ENCODE measurements around the gene CARHSP1. TPM values are rescaled to one million over a fixed set of nuclear protein-coding genes. Genes with fewer than 3 reads are reported as not detected.

Gene CARHSP1
- total RNA-seq, 1 experiment from 2014 or later = 182 TPM

DNA sequence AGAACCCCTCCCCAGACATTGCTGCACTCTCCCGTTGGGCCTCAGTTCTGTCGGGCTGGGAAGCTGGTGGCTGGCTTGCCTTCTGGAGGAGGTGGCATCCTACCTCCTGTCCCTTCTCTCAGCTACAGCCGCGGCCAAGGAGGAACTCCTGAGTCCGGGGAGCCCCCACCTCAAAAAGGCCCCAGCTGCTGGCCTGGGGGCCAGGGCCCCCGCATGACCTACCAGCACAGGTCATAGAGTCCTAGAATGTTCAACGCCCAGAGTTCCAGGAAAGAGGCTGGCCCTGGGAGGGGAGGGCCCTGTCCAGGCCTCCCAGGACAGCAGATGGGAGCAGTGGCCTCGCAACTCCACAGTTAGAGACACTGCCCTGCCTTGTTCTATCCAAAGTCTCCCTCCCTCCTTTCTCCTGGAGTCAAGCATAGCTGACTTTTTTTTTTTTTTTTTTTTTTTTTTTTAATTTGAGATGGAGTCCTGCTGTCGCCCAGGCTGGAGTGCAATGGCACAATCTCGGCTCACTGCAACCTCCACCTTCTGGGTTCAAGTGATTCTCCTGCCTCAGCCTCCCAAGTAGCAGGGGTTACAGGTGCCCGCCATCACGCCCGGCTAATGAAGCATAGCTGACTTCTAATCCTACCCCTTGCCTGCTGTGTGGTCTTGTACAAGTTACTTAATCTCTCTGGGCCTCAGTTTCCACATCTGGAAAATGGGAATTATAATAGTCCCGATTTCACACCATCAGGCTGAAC, 7.1 kb downstream of the CARHSP1 start:
- H3K36me3 ChIP-seq = peaks cover 73% of the 10 kb centered on the region
- no peak for DNase-seq (ENCODE audit: low read depth in 1 of 2, low spot score in 2 of 2)
- H3K4me3 ChIP-seq = no peak overlapping the region
- H3K4me1 ChIP-seq (replicated peaks) = peaks cover 15% of the 10 kb centered on the region
- no peaks in the 10 kb centered on the region for H3K9me3 ChIP-seq (replicated peaks)
- H3K27me3 ChIP-seq (replicated peaks) = no peaks in the 10 kb centered on the region
- no peak overlapping the region for H3K27ac ChIP-seq

- no peak overlapping the region for H3K27ac ChIP-seq
- peaks cover 75% of the 10 kb centered on the region for H3K36me3 ChIP-seq
- DNase-seq (ENCODE audit: low read depth in 1 of 2, low spot score in 2 of 2) = no peak
- no peaks in the 10 kb centered on the region for H3K9me3 ChIP-seq (replicated peaks)
- no peaks in the 10 kb centered on the region for H3K27me3 ChIP-seq (replicated peaks)
- no peak overlapping the region for H3K4me3 ChIP-seq
- H3K4me1 ChIP-seq (replicated peaks) = peaks cover 14% of the 10 kb centered on the region
Observed at GRCh38 chr16:8859913-8860881, 8.6 kb downstream of the CARHSP1 start.

- Histone ChIP-seq H3K27me3 (replicated peaks) (no peaks in the 10 kb centered on the region), H3K4me1 (replicated peaks) (peaks cover 7% of the 10 kb centered on the region), H3K9me3 (replicated peaks) (no peaks in the 10 kb centered on the region), H3K27ac (no peak overlapping the region), H3K36me3 (peaks cover 75% of the 10 kb centered on the region), H3K4me3 (no peak overlapping the region)
- no peak for DNase-seq (ENCODE audit: low read depth in 1 of 2, low spot score in 2 of 2)
Observed at GRCh38 chr16:8858994-8859912, 9.6 kb downstream of the CARHSP1 start.

GRCh38 chr16:8855972-8856371, 12.8 kb downstream of the CARHSP1 start:
- H3K36me3 ChIP-seq = peaks cover 89% of the 10 kb centered on the region
- no peaks in the 10 kb centered on the region for H3K27me3 ChIP-seq (replicated peaks)
- DNase-seq (ENCODE audit: low read depth in 1 of 2, low spot score in 2 of 2) = no peak
- H3K4me3 ChIP-seq = no peak overlapping the region
- H3K27ac ChIP-seq = no peak overlapping the region
- peaks cover under 1% of the 10 kb centered on the region for H3K4me1 ChIP-seq (replicated peaks)
- H3K9me3 ChIP-seq (replicated peaks) = no peaks in the 10 kb centered on the region

DNA sequence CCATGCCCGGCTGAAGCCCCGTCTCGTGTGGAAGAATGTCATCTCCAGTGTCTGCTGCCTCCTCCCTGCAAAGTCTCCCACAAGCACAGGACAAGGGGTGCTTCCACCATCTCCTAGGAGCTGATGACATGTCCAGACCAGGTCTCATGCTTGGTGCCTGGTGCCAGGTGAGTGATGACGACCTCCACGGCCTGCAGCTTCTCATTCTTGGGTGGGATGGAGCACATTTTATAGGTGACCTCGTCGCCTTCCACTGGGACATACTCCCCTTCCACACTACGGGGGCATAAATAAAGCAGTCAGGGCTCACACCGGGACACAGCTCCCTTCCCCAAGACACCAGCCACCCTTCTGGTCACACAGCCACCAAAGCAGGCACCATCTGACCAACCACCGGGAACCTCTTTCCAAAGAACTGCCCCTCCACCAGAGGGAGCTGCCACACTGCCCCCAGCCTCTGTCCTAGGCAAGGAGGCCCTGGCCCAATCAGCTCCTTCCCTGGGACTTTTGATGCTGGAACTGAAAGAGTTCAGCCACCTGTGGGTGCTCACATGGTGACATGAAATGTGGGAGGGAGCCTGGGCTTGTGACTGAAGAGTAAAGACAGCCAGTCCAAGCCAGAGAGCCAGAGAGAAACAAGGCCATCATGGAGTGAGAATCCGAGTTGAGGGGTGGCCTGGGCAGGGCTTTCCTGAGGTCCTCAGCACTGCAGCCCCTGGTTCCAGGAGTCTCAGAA, 13.6 kb downstream of the CARHSP1 start:
- Histone ChIP-seq H3K27ac (no peak overlapping the region), H3K36me3 (peaks cover 92% of the 10 kb centered on the region)

GRCh38 chr16:8854298-8854948, 14.4 kb downstream of the CARHSP1 start:
- no peak overlapping the region for H3K4me3 ChIP-seq
- H3K4me1 ChIP-seq (replicated peaks) = peaks cover 16% of the 10 kb centered on the region
- H3K36me3 ChIP-seq = peaks cover 92% of the 10 kb centered on the region
- no peaks in the 10 kb centered on the region for H3K9me3 ChIP-seq (replicated peaks)
- no peaks in the 10 kb centered on the region for H3K27me3 ChIP-seq (replicated peaks)
- no peak for DNase-seq (ENCODE audit: low read depth in 1 of 2, low spot score in 2 of 2)
- no peak overlapping the region for H3K27ac ChIP-seq

More for the DNA sequence above, 13.6 kb downstream of the CARHSP1 start:
- no peaks in the 10 kb centered on the region for H3K27me3 ChIP-seq (replicated peaks)
- no peak overlapping the region for H3K4me3 ChIP-seq
- DNase-seq (ENCODE audit: low read depth in 1 of 2, low spot score in 2 of 2) = no peak
- peaks cover 8% of the 10 kb centered on the region for H3K4me1 ChIP-seq (replicated peaks)
- no peaks in the 10 kb centered on the region for H3K9me3 ChIP-seq (replicated peaks)

GRCh38 chr16:8853611-8854010, 15.2 kb downstream of the CARHSP1 start:
- peaks cover 24% of the 10 kb centered on the region for H3K4me1 ChIP-seq (replicated peaks)
- no peaks in the 10 kb centered on the region for H3K9me3 ChIP-seq (replicated peaks)
- no peaks in the 10 kb centered on the region for H3K27me3 ChIP-seq (replicated peaks)
- DNase-seq (ENCODE audit: low read depth in 1 of 2, low spot score in 2 of 2) = no peak
- no peak overlapping the region for H3K4me3 ChIP-seq
- H3K27ac ChIP-seq = no peak overlapping the region
- peaks cover 92% of the 10 kb centered on the region for H3K36me3 ChIP-seq

DNA sequence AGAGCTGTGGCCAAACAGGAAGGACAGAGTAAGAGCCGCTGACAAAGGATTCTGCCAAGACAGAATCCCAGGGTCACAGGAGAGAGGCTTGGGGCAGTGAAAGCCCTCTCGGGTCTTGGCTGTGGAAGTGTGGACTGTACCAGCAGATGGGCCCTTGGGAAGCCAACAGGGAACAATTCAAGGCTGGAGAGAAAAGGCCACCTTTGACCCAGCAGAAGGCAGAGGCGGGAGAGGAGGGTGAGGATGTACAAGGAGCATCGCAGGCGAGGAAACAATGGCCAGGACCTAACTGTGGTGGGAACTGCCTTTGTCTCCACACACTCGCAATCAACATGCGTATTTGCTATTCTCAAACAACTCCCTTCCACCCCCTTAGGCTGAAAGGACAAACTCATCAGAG, 15.7 kb downstream of the CARHSP1 start:
- no peak for DNase-seq (ENCODE audit: low read depth in 1 of 2, low spot score in 2 of 2)
- Histone ChIP-seq H3K4me1 (replicated peaks) (peaks cover 29% of the 10 kb centered on the region), H3K9me3 (replicated peaks) (no peaks in the 10 kb centered on the region), H3K27ac (no peak overlapping the region), H3K36me3 (peaks cover 92% of the 10 kb centered on the region), H3K4me3 (no peak overlapping the region), H3K27me3 (replicated peaks) (no peaks in the 10 kb centered on the region)

DNA sequence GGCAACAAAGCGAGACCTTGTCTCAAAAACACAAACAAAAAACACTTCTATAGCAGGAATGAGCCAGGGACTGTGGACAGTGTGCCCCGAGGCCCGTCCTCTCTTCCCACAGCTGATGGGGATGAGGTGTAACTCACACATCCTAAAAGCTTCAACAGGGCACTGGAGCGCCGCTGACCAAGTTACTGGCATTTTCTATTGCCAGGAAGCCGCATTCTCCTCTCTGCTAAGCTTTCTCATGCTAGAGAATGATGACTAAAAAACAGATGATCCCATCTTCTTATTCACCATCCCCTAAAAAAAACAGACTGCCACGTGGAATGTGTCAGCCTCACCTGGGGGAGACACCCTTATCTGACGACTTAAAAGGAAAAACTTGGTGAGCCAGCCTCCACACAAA, 16.3 kb downstream of the CARHSP1 start:
- H3K27me3 ChIP-seq (replicated peaks) = no peaks in the 10 kb centered on the region
- no peak for DNase-seq (ENCODE audit: low read depth in 1 of 2, low spot score in 2 of 2)
- H3K4me1 ChIP-seq (replicated peaks) = peaks cover 29% of the 10 kb centered on the region
- H3K4me3 ChIP-seq = no peak overlapping the region
- H3K27ac ChIP-seq = no peak overlapping the region
- H3K36me3 ChIP-seq = peaks cover 92% of the 10 kb centered on the region
- H3K9me3 ChIP-seq (replicated peaks) = no peaks in the 10 kb centered on the region

DNA sequence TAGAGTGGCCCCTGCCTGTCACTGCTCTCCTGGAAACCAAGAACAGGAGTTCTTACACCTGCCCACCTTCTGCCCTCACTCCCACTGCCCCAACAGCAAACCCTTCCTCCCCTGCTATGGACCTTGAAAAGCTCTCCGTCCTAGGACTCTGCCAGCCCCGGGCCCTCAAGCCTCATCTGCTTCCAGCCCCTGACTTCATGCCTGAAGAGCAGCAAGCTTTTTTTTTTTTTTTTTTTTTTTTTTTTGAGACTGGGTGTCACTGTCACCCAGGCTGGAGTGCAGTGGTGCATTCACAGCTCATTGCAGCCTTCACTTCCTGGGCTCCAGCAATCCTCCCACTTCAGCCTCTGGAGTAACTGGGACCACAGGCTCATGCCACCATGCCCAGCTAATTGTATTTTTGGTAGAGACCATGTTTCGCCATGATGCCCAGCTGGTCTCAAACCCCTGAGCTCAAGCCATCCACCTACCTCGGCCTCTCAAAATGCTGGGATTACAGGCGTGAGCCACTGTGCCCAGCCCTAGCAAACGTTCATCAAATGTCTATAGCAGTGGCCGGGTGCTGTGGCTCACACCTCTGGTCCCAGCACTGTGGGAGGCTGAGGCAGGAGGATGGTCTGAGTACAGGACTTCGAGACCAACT, 16.9 kb downstream of the CARHSP1 start:
- Histone ChIP-seq H3K27ac (no peak overlapping the region), H3K36me3 (peaks cover 95% of the 10 kb centered on the region), H3K4me3 (no peak overlapping the region), H3K4me1 (replicated peaks) (peaks cover 29% of the 10 kb centered on the region), H3K9me3 (replicated peaks) (no peaks in the 10 kb centered on the region), H3K27me3 (replicated peaks) (no peaks in the 10 kb centered on the region)
- no peak for DNase-seq (ENCODE audit: low read depth in 1 of 2, low spot score in 2 of 2)

GRCh38 chr16:8850279-8850885, 18.4 kb downstream of the CARHSP1 start:
- Histone ChIP-seq H3K27ac (peak overlapping the region; percentile 16), H3K27me3 (replicated peaks) (no peaks in the 10 kb centered on the region), H3K9me3 (replicated peaks) (no peaks in the 10 kb centered on the region), H3K4me1 (replicated peaks) (peaks cover 29% of the 10 kb centered on the region), H3K4me3 (no peak overlapping the region), H3K36me3 (peaks cover 91% of the 10 kb centered on the region)
- DNase-seq (ENCODE audit: low read depth in 1 of 2, low spot score in 2 of 2) = peak; percentile 36 to 62
